ENCODE results near the gene KLF7.

KLF7 gene

DNA sequence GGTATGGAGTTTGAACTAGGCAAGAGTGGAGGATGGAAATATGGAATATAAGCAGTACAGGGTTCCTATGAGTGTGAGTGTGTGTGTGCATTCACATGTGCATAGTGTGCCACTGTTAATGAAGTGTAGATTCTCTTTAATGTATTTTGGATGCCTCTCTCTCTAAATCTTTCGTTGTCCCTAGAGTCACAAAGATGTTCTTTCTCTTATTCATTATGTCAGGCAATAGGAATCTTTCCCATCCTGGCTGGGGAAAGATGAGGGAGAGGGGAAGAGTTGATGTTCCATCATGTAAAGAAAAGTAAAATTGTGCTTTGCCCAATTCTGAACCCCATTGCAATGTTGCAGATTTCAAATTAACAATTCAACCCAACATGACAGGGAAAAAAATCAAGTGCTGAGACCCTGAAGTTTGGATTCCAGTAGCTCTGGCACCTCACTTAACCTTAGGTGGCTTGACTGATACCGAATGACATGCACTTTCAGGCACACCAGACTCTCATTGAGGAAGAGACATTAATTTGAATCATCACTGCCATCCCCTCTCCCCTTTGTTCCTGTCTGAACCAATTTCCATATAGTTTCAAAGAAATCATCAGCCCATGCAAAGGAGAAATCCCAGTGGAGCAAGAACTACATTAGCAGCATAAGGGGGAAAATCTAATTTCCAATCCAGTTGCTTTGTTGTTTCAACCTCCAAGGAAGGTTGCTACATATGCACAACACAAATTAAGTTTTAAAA is 28.0 kb downstream of the KLF7 start:
- no peak overlapping the region for H3K27ac ChIP-seq (ENCODE audit: low read length)
- no peaks in the 10 kb centered on the region for H4K20me1 ChIP-seq (ENCODE audit: insufficient read depth, low read length)
- H3K79me2 ChIP-seq (ENCODE audit: insufficient read depth, low read length), result no peaks in the 10 kb centered on the region
- no peaks in the 10 kb centered on the region for H3K36me3 ChIP-seq (ENCODE audit: insufficient read depth, low read length)
- DNase-seq (no peak), ATAC-seq (ENCODE audit: insufficient read depth, low read depth) (no peak)
- no peaks in the 10 kb centered on the region for H3K9me3 ChIP-seq (ENCODE audit: insufficient read depth, low read length, severe bottlenecking)
- no peak overlapping the region for H3K9ac ChIP-seq (ENCODE audit: low read depth, low read length)
- 0 out of 2 replicates have a peak, but pooled peaks cover 3% of the 10 kb centered on the region for H3K4me1 ChIP-seq (ENCODE audit: insufficient read depth, low read length)
- H2AFZ ChIP-seq (ENCODE audit: low read depth, low read length), result no peak overlapping the region
- no peaks in the 10 kb centered on the region for H3K27me3 ChIP-seq (ENCODE audit: insufficient read depth, low read length, poor library complexity)
- no peak overlapping the region for H3K4me3 ChIP-seq (ENCODE audit: low read depth in 1 of 2, low read length in 2 of 2)
- no peak overlapping the region for H3K4me2 ChIP-seq (ENCODE audit: insufficient read depth, low read length)
- no peak for TF ChIP-seq EZH2 (IDR thresholded peaks at IDR 0.05; ENCODE audit: borderline replicate concordance, low read depth, low read length, severe bottlenecking)
- TF ChIP-seq, protein P1, sequence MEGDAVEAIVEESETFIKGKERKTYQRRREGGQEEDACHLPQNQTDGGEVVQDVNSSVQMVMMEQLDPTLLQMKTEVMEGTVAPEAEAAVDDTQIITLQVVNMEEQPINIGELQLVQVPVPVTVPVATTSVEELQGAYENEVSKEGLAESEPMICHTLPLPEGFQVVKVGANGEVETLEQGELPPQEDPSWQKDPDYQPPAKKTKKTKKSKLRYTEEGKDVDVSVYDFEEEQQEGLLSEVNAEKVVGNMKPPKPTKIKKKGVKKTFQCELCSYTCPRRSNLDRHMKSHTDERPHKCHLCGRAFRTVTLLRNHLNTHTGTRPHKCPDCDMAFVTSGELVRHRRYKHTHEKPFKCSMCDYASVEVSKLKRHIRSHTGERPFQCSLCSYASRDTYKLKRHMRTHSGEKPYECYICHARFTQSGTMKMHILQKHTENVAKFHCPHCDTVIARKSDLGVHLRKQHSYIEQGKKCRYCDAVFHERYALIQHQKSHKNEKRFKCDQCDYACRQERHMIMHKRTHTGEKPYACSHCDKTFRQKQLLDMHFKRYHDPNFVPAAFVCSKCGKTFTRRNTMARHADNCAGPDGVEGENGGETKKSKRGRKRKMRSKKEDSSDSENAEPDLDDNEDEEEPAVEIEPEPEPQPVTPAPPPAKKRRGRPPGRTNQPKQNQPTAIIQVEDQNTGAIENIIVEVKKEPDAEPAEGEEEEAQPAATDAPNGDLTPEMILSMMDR (IDR thresholded peaks at IDR 0.05; ENCODE audit: borderline replicate concordance, extremely low read depth, low read length, poor library complexity, severe bottlenecking), result no peak

DNA sequence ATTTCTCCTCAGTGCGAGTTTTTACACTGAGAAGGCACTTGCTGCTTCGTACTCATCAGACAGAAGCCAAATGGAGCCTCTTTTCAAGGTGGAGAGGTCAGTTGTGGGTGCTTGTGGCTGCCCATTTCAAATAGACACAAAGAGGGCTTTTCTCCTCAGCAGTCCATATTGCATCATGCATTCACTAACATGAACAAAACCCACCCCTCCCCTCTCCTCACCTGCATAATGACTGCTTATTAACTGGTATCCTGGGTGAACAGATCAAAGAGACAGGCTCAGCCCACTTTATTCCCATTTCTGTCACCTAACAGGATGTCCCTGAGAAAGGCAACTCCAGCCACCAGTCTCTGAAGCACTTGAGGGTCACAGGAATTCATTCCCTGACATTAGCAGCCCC is 28.9 kb downstream of the KLF7 start:
- H3K9ac ChIP-seq (ENCODE audit: low read depth, low read length), result no peak overlapping the region
- no peak overlapping the region for H2AFZ ChIP-seq (ENCODE audit: low read depth, low read length)
- H3K27me3 ChIP-seq (ENCODE audit: insufficient read depth, low read length, poor library complexity), result no peaks in the 10 kb centered on the region
- H4K20me1 ChIP-seq (ENCODE audit: insufficient read depth, low read length), result no peaks in the 10 kb centered on the region
- 0 out of 2 replicates have a peak, but pooled peaks cover 3% of the 10 kb centered on the region for H3K4me1 ChIP-seq (ENCODE audit: insufficient read depth, low read length)
- no peak overlapping the region for H3K4me3 ChIP-seq (ENCODE audit: low read depth in 1 of 2, low read length in 2 of 2)
- TF ChIP-seq, protein P1 (IDR thresholded peaks at IDR 0.05; ENCODE audit: borderline replicate concordance, extremely low read depth, low read length, poor library complexity, severe bottlenecking), result no peak
- TF ChIP-seq EZH2 (IDR thresholded peaks at IDR 0.05; ENCODE audit: borderline replicate concordance, low read depth, low read length, severe bottlenecking), result no peak
- H3K4me2 ChIP-seq (ENCODE audit: insufficient read depth, low read length), result no peak overlapping the region
- H3K79me2 ChIP-seq (ENCODE audit: insufficient read depth, low read length), result no peaks in the 10 kb centered on the region
- no peaks in the 10 kb centered on the region for H3K9me3 ChIP-seq (ENCODE audit: insufficient read depth, low read length, severe bottlenecking)
- DNase-seq (no peak), ATAC-seq (ENCODE audit: insufficient read depth, low read depth) (no peak)
- no peaks in the 10 kb centered on the region for H3K36me3 ChIP-seq (ENCODE audit: insufficient read depth, low read length)
- no peak overlapping the region for H3K27ac ChIP-seq (ENCODE audit: low read length)

DNA sequence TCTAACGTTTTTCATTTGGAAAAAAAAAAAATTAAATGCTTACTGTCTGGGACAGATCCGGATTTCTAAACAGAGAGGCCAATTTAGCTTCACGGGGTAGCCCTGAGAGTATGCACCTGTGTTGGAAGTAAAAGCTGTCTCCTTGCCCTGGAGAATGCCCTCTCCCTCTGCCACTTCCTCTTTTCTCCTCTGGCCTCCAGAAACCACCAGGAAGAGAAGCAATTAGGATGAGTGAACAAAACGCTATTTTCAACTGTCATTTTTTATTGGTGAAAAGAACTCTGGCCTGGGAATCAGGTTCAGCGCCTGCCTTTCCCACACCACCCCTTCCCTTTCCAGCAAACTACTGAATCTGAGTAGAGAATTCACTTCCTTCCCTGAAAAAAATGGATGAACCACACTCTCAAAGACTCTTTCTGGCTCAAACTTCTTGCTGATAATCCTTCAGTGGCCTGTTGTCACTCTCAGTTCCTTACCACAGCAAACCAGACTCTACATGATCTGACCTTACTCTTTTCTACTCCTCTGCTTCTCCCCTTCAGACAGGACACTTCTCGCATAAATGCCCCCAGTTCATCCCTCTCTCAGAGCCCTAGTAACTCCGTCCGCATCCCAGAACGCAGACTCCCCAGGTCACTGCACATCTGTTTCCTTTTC is 29.8 kb downstream of the KLF7 start:
- no peaks in the 10 kb centered on the region for H3K79me2 ChIP-seq (ENCODE audit: insufficient read depth, low read length)
- ATAC-seq (ENCODE audit: insufficient read depth, low read depth), result no peak
- H3K36me3 ChIP-seq (ENCODE audit: insufficient read depth, low read length), result no peaks in the 10 kb centered on the region
- H2AFZ ChIP-seq (ENCODE audit: low read depth, low read length), result no peak overlapping the region
- no peaks in the 10 kb centered on the region for H3K27me3 ChIP-seq (ENCODE audit: insufficient read depth, low read length, poor library complexity)
- no peak overlapping the region for H3K9ac ChIP-seq (ENCODE audit: low read depth, low read length)
- no peaks in the 10 kb centered on the region for H4K20me1 ChIP-seq (ENCODE audit: insufficient read depth, low read length)
- no peak overlapping the region for H3K4me2 ChIP-seq (ENCODE audit: insufficient read depth, low read length)
- no peaks in the 10 kb centered on the region for H3K9me3 ChIP-seq (ENCODE audit: insufficient read depth, low read length, severe bottlenecking)
- no peak overlapping the region for H3K4me3 ChIP-seq (ENCODE audit: low read depth in 1 of 2, low read length in 2 of 2)
- 0 out of 2 replicates have a peak, but pooled peaks cover 3% of the 10 kb centered on the region for H3K4me1 ChIP-seq (ENCODE audit: insufficient read depth, low read length)
- no peak for DNase-seq
- TF ChIP-seq, protein P1 (IDR thresholded peaks at IDR 0.05; ENCODE audit: borderline replicate concordance, extremely low read depth, low read length, poor library complexity, severe bottlenecking), result no peak
- no peak for TF ChIP-seq EZH2 (IDR thresholded peaks at IDR 0.05; ENCODE audit: borderline replicate concordance, low read depth, low read length, severe bottlenecking)
- H3K27ac ChIP-seq (ENCODE audit: low read length), result no peak overlapping the region

Data from DND-41 (cell line).